SJSA1 (cell line): Measurements from ENCODE around the gene FAM193B. TPM values are rescaled to one million over a fixed set of nuclear protein-coding genes. Genes with fewer than 3 reads are reported as not detected.

Experiments used
- DNase-seq, 2 experiments: peaks; one replicate each; pipeline ENCODE4 v3.0.0-alpha.2; 2015 to 2020; ENCODE audit warnings: low spot score in 2 of 2, low read depth in 1 of 2
- H3K27ac ChIP-seq: fragments of 250-450 bp; sonication (Bioruptor Pico); 2 replicates; pipeline ENCODE4 v1.5.1; 2020; ENCODE audit warnings: mild to moderate bottlenecking, moderate library complexity
- H3K27me3 ChIP-seq: fragments of 250-450 bp; sonication (Bioruptor Pico); replicated peaks from 2 replicates; pipeline ENCODE4 v1.5.1; 2020; ENCODE audit warnings: mild to moderate bottlenecking, moderate library complexity
- H3K36me3 ChIP-seq: fragments of 250-450 bp; sonication (Bioruptor Pico); 2 replicates; pipeline ENCODE4 v1.5.1; 2020; ENCODE audit warnings: mild to moderate bottlenecking
- H3K4me1 ChIP-seq: fragments of 250-450 bp; sonication (Bioruptor Pico); replicated peaks from 2 replicates; pipeline ENCODE4 v1.6.1; 2021; ENCODE audit warnings: mild to moderate bottlenecking
- H3K4me3 ChIP-seq: fragments of 250-450 bp; sonication (Bioruptor Pico); 2 replicates; pipeline ENCODE4 v1.5.1; 2020; ENCODE audit warnings: mild to moderate bottlenecking
- H3K9me3 ChIP-seq: fragments of 250-450 bp; sonication (Bioruptor Pico); replicated peaks from 2 replicates; pipeline ENCODE4 v1.5.1; 2020; ENCODE audit warnings: mild to moderate bottlenecking
- total RNA-seq: library from RNA; depleted of rRNA; stranded (reverse); fragments of >200 nt; shearing (Covaris generic); gene quantifications from 2 replicates; pipeline ENCODE4 v1.2.3, GENCODE V29; 2014; rRNA removed

The FAM193B gene
- total RNA-seq, 1 experiment from 2014 or later: 24.9 TPM

DNA sequence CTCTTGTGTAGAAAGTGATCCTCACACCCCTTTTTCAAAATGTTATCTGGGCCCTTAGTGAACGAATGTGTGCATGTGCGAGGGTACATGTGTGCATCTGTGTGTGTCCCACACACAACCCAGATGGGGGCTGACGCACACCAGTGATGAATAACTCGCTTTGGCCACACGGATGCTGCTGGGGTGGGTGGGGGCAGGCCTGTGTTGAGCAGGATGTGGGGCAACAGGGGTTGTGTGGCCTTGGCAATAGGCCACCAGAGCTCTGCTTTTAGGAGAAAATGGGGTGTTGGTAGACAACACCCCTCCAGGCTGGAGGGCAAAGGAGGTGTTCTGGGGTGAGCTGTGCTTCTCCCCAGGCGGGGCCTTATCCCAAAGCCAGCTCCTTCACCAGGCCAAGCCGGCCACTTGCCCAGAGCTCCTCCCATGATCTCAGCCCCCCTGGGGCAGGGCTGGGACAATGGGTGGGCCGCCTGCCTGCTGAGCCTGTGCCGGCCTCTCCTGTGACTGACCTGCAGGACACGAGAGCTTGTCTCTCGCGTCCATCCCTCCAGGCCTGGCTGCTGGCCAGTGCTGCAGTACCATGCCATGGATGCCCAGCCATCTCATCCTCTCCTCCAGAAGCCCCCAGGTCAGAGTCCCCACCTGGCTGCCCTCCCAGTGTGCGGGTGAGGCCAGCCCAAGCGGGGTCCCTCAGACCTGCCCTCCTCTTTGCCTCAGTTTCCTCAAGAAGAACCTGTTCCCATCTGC lies 82.6 kb downstream of the FAM193B start:
- DNase-seq: no peak
- H3K9me3 ChIP-seq: no peaks in the 10 kb centered on the region
- peaks cover 59% of the 10 kb centered on the region for H3K36me3 ChIP-seq
- H3K27me3 ChIP-seq: no peaks in the 10 kb centered on the region
- H3K27ac ChIP-seq: peak overlapping the region; percentile 35
- peaks cover 56% of the 10 kb centered on the region for H3K4me1 ChIP-seq
- peak overlapping the region; percentile 78 for H3K4me3 ChIP-seq

DNA sequence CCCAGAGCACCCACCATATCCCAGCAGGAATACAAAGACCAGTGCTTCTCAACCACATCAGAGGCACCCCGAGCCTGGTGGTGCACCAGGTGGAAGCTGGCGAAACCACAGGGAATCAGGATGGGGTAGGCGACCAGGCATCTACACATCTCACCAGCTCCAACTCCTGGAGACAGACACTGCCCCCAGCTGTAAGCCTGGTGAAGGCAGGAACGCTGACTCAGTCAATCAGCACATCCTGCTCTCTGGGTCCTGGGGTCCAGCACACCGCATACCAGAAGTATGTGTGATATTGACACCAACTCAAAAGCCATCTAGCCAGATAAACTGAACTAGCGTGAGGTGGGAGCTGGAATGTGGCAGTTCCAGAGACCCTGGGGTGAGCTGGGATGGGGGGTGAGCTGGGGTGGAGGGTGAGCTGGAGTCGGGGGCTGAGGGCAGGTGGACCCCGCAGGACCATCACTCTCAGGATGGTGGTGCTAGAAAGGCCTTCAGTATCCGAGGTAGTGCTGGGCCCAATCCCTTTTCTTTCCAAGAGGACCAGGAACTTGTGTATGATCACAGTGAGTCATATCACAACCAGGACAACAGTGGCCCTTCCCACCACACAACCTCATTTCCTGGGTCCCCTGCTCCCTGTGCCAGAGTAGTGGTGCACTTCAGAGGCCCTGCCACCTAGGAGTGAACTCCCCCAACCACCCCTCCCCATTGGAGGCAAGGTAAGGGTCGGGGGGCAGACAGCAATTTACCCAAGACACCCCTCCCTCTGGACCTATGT lies 83.4 kb downstream of the FAM193B start:
- H3K4me3 ChIP-seq: no peak overlapping the region
- H3K9me3 ChIP-seq: no peaks in the 10 kb centered on the region
- no peak for DNase-seq
- no peaks in the 10 kb centered on the region for H3K27me3 ChIP-seq
- peak overlapping the region; percentile 35 for H3K27ac ChIP-seq
- H3K36me3 ChIP-seq: peaks cover 68% of the 10 kb centered on the region
- H3K4me1 ChIP-seq: peaks cover 50% of the 10 kb centered on the region

Other genes starting within 250 kb of the FAM193B start
- gene MXD3, start 242.7 kb downstream of the FAM193B start, total RNA-seq: 121 and 296 TPM in 2 replicates
- gene LMAN2, start 202.9 kb downstream of the FAM193B start, total RNA-seq: 360 and 397 TPM in 2 replicates
- 1.6 TPM in 1 of 2 replicates, not detected in the other for gene RGS14, start 196.6 kb downstream of the FAM193B start, total RNA-seq
- not detected in 2 replicates for gene SLC34A1, start 170.1 kb downstream of the FAM193B start, total RNA-seq
- gene PFN3, start 153.9 kb downstream of the FAM193B start, total RNA-seq: not detected in 2 replicates
- 0.74 and 3.9 TPM in 2 replicates for gene F12, start 145.0 kb downstream of the FAM193B start, total RNA-seq
- 103 and 113 TPM in 2 replicates for gene GRK6, start 127.9 kb downstream of the FAM193B start, total RNA-seq
- gene PRR7, start 107.7 kb downstream of the FAM193B start, total RNA-seq: 7.4 and 12.6 TPM in 2 replicates
- gene DBN1, start 80.9 kb downstream of the FAM193B start, total RNA-seq: 147 and 149 TPM in 2 replicates
- gene PDLIM7, start 57.0 kb downstream of the FAM193B start, total RNA-seq: 175 and 274 TPM in 2 replicates
- gene DOK3, start 44.7 kb downstream of the FAM193B start, total RNA-seq: 1.8 and 4.2 TPM in 2 replicates
- 131 and 150 TPM in 2 replicates for gene DDX41, start 37.6 kb downstream of the FAM193B start, total RNA-seq
- gene TMED9, start 37.6 kb upstream of the FAM193B start, total RNA-seq: 141 and 148 TPM in 2 replicates
- 37.9 and 53.0 TPM in 2 replicates for gene B4GALT7, start 45.6 kb upstream of the FAM193B start, total RNA-seq
- gene FAM153A, start 228.3 kb upstream of the FAM193B start, total RNA-seq: not detected in 2 replicates